Activated T-cell treated with anti-CD3 and anti-CD28 coated beads, Interleukin-2, amount 50 U/mL, for 4 hours (primary cell): ENCODE results near the gene KL. TPM values are rescaled to one million over a fixed set of nuclear protein-coding genes. Genes with fewer than 3 reads are reported as not detected.

ENCODE experiments used
- ATAC-seq, 2 donors: fragments of 200-7000 bp; cut with Tn5 transposase; one replicate each; pipeline ENCODE4 v1.10.0; 2021
- DNase-seq: peaks from one replicate; pipeline ENCODE4 v3.0.0-alpha.2; 2020
- H3K27me3 Mint-ChIP-seq: one replicate; pipeline ENCODE4 v1.8.0; 2021; ENCODE audit warnings: low read depth, mixed read lengths
- H3K36me3 Mint-ChIP-seq: one replicate; pipeline ENCODE4 v1.8.0; 2022; ENCODE audit warnings: mixed read lengths; ENCODE audit not compliant: insufficient read depth
- H3K4me1 Mint-ChIP-seq: one replicate; pipeline ENCODE4 v1.8.0; 2021; ENCODE audit warnings: low read depth, mixed read lengths
- H3K4me3 Mint-ChIP-seq: one replicate; pipeline ENCODE4 v1.8.0; 2021; ENCODE audit warnings: mild to moderate bottlenecking, moderate library complexity, mixed read lengths
- H3K9me3 Mint-ChIP-seq: one replicate; pipeline ENCODE4 v1.8.0; 2021; ENCODE audit warnings: mixed read lengths
- total RNA-seq, 3 donors: library from RNA; stranded (reverse); gene quantifications; one replicate each; pipeline ENCODE4 v1.2.1, GENCODE V29; 2021

KL gene
- total RNA-seq, 3 donors from 2014 or later: 0.30 to 0.42 (median 0.38) TPM

GRCh38 chr13:33070713-33071112 lies 54.5 kb downstream of the KL start:
- Mint-ChIP-seq H3K4me1 (no peaks in the 10 kb centered on the region), H3K27me3 (no peaks in the 10 kb centered on the region), H3K36me3 (no peaks in the 10 kb centered on the region), H3K4me3 (no peak overlapping the region), H3K9me3 (no peaks in the 10 kb centered on the region)
- ATAC-seq: no peak
- DNase-seq: no peak

- ATAC-seq (no peak), DNase-seq (no peak)
- Mint-ChIP-seq H3K4me3 (no peak overlapping the region), H3K27me3 (no peaks in the 10 kb centered on the region), H3K9me3 (no peaks in the 10 kb centered on the region), H3K4me1 (no peaks in the 10 kb centered on the region), H3K36me3 (no peaks in the 10 kb centered on the region)
These were observed 56.1 kb downstream of the KL start for GRCh38 chr13:33072282-33072681.

DNA sequence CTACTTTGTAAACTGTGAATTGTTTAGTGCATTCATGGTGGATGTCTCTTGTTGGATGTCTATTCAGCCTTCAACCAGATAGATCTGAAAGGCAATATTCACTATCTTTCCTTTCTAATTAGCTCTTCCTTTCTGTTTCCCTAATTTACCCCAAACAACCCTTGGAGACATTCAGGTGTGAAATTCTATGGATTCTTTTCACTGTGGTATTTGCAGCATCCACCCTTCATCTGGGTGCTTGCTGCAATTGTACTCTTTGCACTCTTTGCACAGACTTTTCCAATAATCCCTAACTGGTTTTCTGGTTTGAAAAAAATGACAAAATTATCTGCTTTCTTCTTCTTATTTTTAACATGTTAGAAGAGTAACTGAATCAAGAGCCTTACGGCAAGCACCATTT lies 56.5 kb downstream of the KL start:
- ATAC-seq (no peak), DNase-seq (no peak)
- H3K36me3 Mint-ChIP-seq: no peaks in the 10 kb centered on the region
- no peaks in the 10 kb centered on the region for H3K27me3 Mint-ChIP-seq
- no peaks in the 10 kb centered on the region for H3K4me1 Mint-ChIP-seq
- no peak overlapping the region for H3K4me3 Mint-ChIP-seq
- H3K9me3 Mint-ChIP-seq: no peaks in the 10 kb centered on the region

DNA sequence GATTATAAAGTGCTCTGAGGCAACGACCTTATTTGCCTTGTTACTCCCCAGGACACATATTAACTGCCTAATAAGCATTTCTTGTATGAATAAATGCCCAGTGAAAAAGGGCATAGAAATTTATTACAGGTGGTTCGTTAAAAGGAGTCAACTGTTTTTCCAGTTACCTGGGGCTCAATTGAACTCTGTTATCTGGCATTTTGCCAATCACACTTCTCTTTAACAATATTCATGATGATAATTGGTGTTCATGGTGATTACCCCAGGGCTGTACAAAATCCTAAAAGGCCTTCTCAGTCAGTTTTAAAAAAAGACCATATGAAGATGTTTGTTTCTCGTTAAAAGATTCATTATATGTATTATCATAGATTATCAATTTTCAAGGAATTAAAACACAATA lies 57.1 kb downstream of the KL start:
- Mint-ChIP-seq H3K4me3 (no peak overlapping the region), H3K36me3 (no peaks in the 10 kb centered on the region), H3K9me3 (no peaks in the 10 kb centered on the region), H3K4me1 (no peaks in the 10 kb centered on the region), H3K27me3 (no peaks in the 10 kb centered on the region)
- no peak for ATAC-seq
- no peak for DNase-seq

GRCh38 chr13:33076001-33076992 lies 60.1 kb downstream of the KL start:
- no peaks in the 10 kb centered on the region for H3K4me1 Mint-ChIP-seq
- DNase-seq: no peak
- no peaks in the 10 kb centered on the region for H3K36me3 Mint-ChIP-seq
- peaks cover 8% of the 10 kb centered on the region for H3K27me3 Mint-ChIP-seq
- H3K9me3 Mint-ChIP-seq: no peaks in the 10 kb centered on the region
- ATAC-seq: no peak
- H3K4me3 Mint-ChIP-seq: no peak overlapping the region

DNA sequence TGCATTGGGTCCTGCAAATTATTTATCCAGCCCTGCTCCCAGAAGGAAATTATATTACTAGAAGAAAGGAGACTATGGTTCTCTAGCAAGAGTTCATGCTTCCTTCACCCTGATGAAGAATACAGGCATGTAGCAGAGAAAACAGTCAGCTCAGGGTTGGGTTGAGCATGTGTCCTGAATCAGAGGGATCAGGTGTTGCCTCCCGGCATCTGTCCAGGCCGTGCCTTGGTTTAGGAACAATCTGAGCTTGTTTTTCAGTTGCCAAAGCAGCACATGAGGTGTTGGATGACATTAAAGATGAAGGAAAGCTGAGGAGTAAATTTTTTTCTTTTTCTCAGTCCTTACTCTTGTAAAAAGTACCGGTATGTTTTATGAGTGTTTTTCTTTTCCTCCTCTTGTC lies 62.0 kb downstream of the KL start:
- Mint-ChIP-seq H3K9me3 (no peaks in the 10 kb centered on the region), H3K4me1 (no peaks in the 10 kb centered on the region), H3K27me3 (peaks cover 8% of the 10 kb centered on the region), H3K36me3 (no peaks in the 10 kb centered on the region), H3K4me3 (no peak overlapping the region)
- DNase-seq: no peak
- ATAC-seq: no peak

DNA sequence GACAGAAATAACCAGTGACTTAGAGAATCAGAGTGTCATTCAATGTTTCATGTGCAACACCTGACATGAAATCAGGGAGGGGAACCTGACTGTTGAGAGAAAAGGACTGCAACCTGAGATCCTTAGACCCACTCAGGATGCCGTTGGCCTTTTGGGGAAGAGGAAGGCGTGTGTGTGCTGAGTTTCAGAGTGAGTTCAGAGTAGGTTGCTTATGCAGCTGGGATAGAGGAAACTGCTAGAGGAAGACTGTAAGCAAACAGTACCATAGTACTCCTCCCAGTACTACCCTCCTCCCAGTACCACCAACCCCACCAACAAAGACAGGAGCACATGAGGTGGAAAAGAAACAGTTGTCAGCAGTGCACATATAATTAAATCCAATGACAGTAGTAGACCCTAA lies 63.7 kb downstream of the KL start:
- H3K36me3 Mint-ChIP-seq: no peaks in the 10 kb centered on the region
- H3K4me3 Mint-ChIP-seq: no peak overlapping the region
- no peak for ATAC-seq
- H3K9me3 Mint-ChIP-seq: no peaks in the 10 kb centered on the region
- no peaks in the 10 kb centered on the region for H3K4me1 Mint-ChIP-seq
- DNase-seq: no peak
- H3K27me3 Mint-ChIP-seq: peaks cover 8% of the 10 kb centered on the region

DNA sequence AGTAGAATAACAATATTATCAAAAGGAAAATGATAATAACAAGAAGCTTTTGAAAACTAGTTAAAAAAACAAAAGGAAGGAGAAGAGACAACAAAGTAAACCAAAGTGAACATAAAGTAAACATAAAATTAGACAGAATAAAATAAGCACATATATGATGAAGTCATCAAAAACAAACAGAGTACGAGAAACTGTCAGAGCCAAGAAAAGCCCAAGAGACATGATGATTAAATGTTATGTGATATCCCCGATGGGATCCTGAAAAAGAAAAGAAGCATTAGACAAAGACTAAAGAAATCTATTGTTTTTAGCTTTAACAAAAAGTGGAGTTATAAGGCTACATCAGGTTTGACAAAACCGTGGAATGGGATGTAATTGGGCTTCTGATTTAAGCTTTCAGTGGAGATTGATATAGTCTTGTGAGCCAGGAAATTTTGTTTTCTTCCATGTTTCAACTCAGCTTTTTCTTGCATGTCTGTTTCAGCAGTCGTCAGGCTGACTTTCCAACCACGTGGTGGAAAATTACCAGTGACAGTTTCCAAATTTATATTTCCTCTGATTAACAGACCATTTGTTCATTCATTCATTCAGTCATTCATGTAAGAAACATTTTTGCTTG lies 64.9 kb downstream of the KL start:
- no peak overlapping the region for H3K4me3 Mint-ChIP-seq
- no peaks in the 10 kb centered on the region for H3K9me3 Mint-ChIP-seq
- no peak for ATAC-seq
- no peak for DNase-seq
- H3K36me3 Mint-ChIP-seq: no peaks in the 10 kb centered on the region
- H3K27me3 Mint-ChIP-seq: peaks cover 11% of the 10 kb centered on the region
- H3K4me1 Mint-ChIP-seq: no peaks in the 10 kb centered on the region

DNA sequence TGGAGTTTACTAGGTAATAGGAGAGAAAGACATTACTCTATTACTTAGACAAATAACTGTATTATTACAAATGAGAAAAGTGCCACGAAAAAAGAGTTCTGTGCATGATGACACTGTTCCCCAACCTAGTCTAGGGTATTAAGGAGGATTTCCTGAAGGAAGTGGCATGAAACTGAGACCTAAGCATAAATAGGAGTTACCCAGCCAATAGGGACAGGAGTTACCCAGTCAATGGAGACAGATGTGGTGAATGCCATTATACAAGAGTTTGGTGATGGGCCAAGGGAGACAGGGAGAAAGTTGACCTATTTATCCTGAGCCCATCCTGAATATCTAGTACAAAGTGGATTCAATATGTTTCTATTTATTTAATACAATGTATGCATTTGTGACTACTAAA lies 65.4 kb downstream of the KL start:
- H3K4me1 Mint-ChIP-seq: no peaks in the 10 kb centered on the region
- no peak overlapping the region for H3K4me3 Mint-ChIP-seq
- no peaks in the 10 kb centered on the region for H3K9me3 Mint-ChIP-seq
- no peak for ATAC-seq
- peaks cover 11% of the 10 kb centered on the region for H3K27me3 Mint-ChIP-seq
- H3K36me3 Mint-ChIP-seq: no peaks in the 10 kb centered on the region
- no peak for DNase-seq

DNA sequence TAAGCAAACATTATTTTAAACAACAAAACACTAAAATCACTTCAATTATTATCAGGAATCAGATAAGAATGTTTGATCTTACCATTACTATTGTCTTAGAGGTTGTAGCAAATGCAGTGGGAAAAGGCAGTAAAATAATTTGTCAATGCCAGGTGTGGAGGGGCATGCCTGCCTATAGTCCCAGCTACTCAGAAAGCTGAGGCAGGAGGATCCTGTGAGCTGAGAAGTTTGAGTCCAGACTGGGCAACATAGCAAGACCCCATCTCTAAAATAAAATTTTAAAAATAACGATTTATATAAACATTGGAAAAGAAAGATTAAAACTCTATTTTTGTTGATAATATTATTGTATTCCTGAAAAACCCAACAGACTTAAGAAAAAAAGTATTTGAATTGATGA lies 66.8 kb downstream of the KL start:
- no peak for DNase-seq

GRCh38 chr13:33087091-33087490 lies 70.9 kb downstream of the KL start:
- H3K36me3 Mint-ChIP-seq: no peaks in the 10 kb centered on the region
- H3K4me1 Mint-ChIP-seq: no peaks in the 10 kb centered on the region
- ATAC-seq: no peak
- H3K27me3 Mint-ChIP-seq: peaks cover 10% of the 10 kb centered on the region
- no peak for DNase-seq
- H3K4me3 Mint-ChIP-seq: no peak overlapping the region
- no peaks in the 10 kb centered on the region for H3K9me3 Mint-ChIP-seq

More for the DNA sequence above, 66.8 kb downstream of the KL start:
- Mint-ChIP-seq H3K9me3 (no peaks in the 10 kb centered on the region), H3K36me3 (no peaks in the 10 kb centered on the region), H3K27me3 (peaks cover 18% of the 10 kb centered on the region), H3K4me1 (no peaks in the 10 kb centered on the region), H3K4me3 (no peak overlapping the region)
- no peak for ATAC-seq

GRCh38 chr13:33087790-33088189 lies 71.6 kb downstream of the KL start:
- peaks cover 10% of the 10 kb centered on the region for H3K27me3 Mint-ChIP-seq
- H3K4me3 Mint-ChIP-seq: no peak overlapping the region
- H3K36me3 Mint-ChIP-seq: no peaks in the 10 kb centered on the region
- H3K9me3 Mint-ChIP-seq: no peaks in the 10 kb centered on the region
- DNase-seq (no peak), ATAC-seq (no peak)
- H3K4me1 Mint-ChIP-seq: no peaks in the 10 kb centered on the region

DNA sequence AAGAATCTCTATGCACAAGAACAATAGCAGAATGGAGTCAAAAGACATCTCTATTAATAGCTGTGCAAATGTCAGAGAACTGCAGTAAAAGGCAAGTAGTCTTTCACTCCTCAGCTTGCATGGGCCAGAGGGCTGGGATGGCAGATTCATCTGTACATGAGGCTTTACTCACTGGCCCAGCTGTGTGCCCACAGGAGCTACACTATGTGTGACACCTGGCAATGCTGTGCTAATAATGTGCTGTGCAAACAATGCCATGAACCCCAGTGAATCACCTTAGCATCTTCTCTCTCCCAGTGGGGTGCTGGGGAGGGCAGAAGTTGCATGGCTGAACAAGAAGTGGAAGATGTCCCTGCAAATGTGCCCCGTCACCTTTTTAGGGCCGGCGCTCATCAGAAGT lies 73.1 kb downstream of the KL start:
- Mint-ChIP-seq H3K4me1 (no peaks in the 10 kb centered on the region), H3K36me3 (no peaks in the 10 kb centered on the region), H3K9me3 (no peaks in the 10 kb centered on the region), H3K4me3 (no peak overlapping the region), H3K27me3 (peaks cover 10% of the 10 kb centered on the region)
- no peak for ATAC-seq
- DNase-seq: no peak

GRCh38 chr13:33090755-33091414 lies 74.7 kb downstream of the KL start:
- H3K9me3 Mint-ChIP-seq: no peaks in the 10 kb centered on the region
- DNase-seq (no peak), ATAC-seq (no peak)
- H3K4me1 Mint-ChIP-seq: no peaks in the 10 kb centered on the region
- H3K36me3 Mint-ChIP-seq: no peaks in the 10 kb centered on the region
- H3K4me3 Mint-ChIP-seq: no peak overlapping the region
- peaks cover 7% of the 10 kb centered on the region for H3K27me3 Mint-ChIP-seq

GRCh38 chr13:33091415-33091774 lies 75.2 kb downstream of the KL start:
- DNase-seq: no peak
- no peak overlapping the region for H3K4me3 Mint-ChIP-seq
- H3K36me3 Mint-ChIP-seq: no peaks in the 10 kb centered on the region
- ATAC-seq: no peak
- no peaks in the 10 kb centered on the region for H3K9me3 Mint-ChIP-seq
- no peaks in the 10 kb centered on the region for H3K4me1 Mint-ChIP-seq
- H3K27me3 Mint-ChIP-seq: peaks cover 7% of the 10 kb centered on the region
